OCI-LY1 (cell line): ENCODE results near the gene GRIPAP1.

ENCODE experiments used
- H2AFZ ChIP-seq: fragments of 200-600 bp; sonication (generic), shearing (Covaris generic); 2 replicates; pipeline ENCODE4 v1.6.0; 2014; ENCODE audit warnings: antibody characterized with exemption, mild to moderate bottlenecking, low read length
- H3F3A ChIP-seq: fragments of 200-600 bp; sonication (generic), shearing (Covaris generic); 2 replicates; pipeline ENCODE4 v1.6.0; 2014; ENCODE audit warnings: mild to moderate bottlenecking, antibody characterized with exemption, low read length, moderate library complexity; ENCODE audit not compliant: insufficient read depth
- H3K27ac ChIP-seq: fragments of 200-600 bp; sonication (generic); 2 replicates; pipeline ENCODE4 v1.5.1; 2014; ENCODE audit warnings: low read length, mixed run types, mild to moderate bottlenecking, low read depth; ENCODE audit not compliant: poor library complexity, severe bottlenecking
- H3K27me3 ChIP-seq: fragments of 200-600 bp; sonication (generic); 2 replicates; pipeline ENCODE4 v1.6.0; 2014; ENCODE audit warnings: antibody characterized with exemption, mild to moderate bottlenecking, low read length, moderate library complexity; ENCODE audit not compliant: insufficient read depth
- H3K36me3 ChIP-seq: fragments of 200-600 bp; sonication (generic); 2 replicates; pipeline ENCODE4 v1.6.1; 2014; ENCODE audit warnings: mild to moderate bottlenecking, antibody characterized with exemption, low read length, moderate library complexity, mixed read lengths; ENCODE audit not compliant: insufficient read depth
- H3K4me1 ChIP-seq: fragments of 200-600 bp; sonication (generic); 2 replicates; pipeline ENCODE4 v1.5.1; 2014; ENCODE audit warnings: mild to moderate bottlenecking, low read length, moderate library complexity; ENCODE audit not compliant: insufficient read depth, severe bottlenecking
- H3K4me2 ChIP-seq: fragments of 200-600 bp; sonication (generic), shearing (Covaris generic); 2 replicates; pipeline ENCODE4 v1.6.1; 2014; ENCODE audit warnings: low read length
- H3K4me3 ChIP-seq: fragments of 200-600 bp; sonication (generic); 2 replicates; pipeline ENCODE4 v1.5.1; 2014; ENCODE audit warnings: low read length, low read depth, mild to moderate bottlenecking, mixed read lengths; ENCODE audit not compliant: poor library complexity, severe bottlenecking
- H3K79me2 ChIP-seq: fragments of 200-600 bp; shearing (Covaris generic); 2 replicates; pipeline ENCODE4 v1.6.1; 2016; ENCODE audit warnings: mixed run types, low read length, mixed read lengths; ENCODE audit not compliant: insufficient read depth
- H3K9ac ChIP-seq: fragments of 200-600 bp; sonication (generic), shearing (Covaris generic); 2 replicates; pipeline ENCODE4 v1.6.1; 2014; ENCODE audit warnings: mild to moderate bottlenecking, low read length, mixed read lengths
- H3K9me2 ChIP-seq: fragments of 200-600 bp; sonication (generic), shearing (Covaris generic); 2 replicates; pipeline ENCODE4 v1.6.1; 2014; ENCODE audit warnings: low read depth, mild to moderate bottlenecking, low read length, mixed read lengths
- H3K9me3 ChIP-seq: fragments of 200-600 bp; shearing (Covaris generic); 2 replicates; pipeline ENCODE4 v1.6.1; 2014; ENCODE audit warnings: low read length, mixed read lengths
- H4K20me1 ChIP-seq: fragments of 200-600 bp; sonication (generic), shearing (Covaris generic); 2 replicates; pipeline ENCODE4 v1.6.0; 2016; ENCODE audit warnings: mild to moderate bottlenecking, low read length; ENCODE audit not compliant: insufficient read depth
- EZH2 ChIP-seq: fragments of 200-600 bp; sonication (generic), shearing (Covaris generic); IDR thresholded peaks from 2 replicates; pipeline ENCODE4 v1.8.0; 2017; ENCODE audit warnings: borderline replicate concordance, mixed run types, mild to moderate bottlenecking, antibody characterized with exemption, low read length, moderate library complexity, mixed read lengths
- TF ChIP-seq, protein P1 (sequence below): fragments of 200-600 bp; sonication (generic), shearing (Covaris generic); IDR thresholded peaks from 2 replicates; pipeline ENCODE4 v1.5.1; 2017; ENCODE audit warnings: mild to moderate bottlenecking, antibody characterized with exemption, low read length, moderate library complexity, mixed read lengths

GRIPAP1 gene

DNA sequence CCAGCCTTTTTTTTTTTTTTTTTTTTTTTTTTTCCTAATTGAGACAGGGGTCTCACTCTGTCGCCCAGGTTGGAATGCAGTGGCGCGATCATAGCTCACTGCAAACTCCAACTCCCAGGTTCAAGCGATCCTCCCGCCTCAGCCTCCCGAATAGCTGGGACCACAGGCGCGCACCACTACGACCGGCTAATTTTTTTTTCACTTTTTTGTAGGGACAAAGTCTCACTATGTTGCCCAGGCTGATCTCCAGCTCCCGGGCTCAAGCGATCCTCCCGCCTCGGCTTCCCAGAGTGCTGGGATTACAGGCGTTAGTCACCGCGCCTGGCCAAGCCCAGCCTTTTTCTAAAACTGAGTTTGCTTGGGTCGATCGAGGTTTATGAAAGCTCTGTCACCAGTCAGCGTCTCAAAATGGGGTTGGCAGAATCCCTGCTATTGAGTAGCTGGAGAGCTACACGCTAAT, 43.4 kb downstream of the GRIPAP1 start:
- no peaks in the 10 kb centered on the region for H3K9me2 ChIP-seq
- H3K4me2 ChIP-seq = peak overlapping the region; percentile 94
- H3K79me2 ChIP-seq = peaks cover 14% of the 10 kb centered on the region; the same call in 1 of the 2 replicates
- H2AFZ ChIP-seq = no peak overlapping the region
- no peak for TF ChIP-seq EZH2
- TF ChIP-seq, protein P1, sequence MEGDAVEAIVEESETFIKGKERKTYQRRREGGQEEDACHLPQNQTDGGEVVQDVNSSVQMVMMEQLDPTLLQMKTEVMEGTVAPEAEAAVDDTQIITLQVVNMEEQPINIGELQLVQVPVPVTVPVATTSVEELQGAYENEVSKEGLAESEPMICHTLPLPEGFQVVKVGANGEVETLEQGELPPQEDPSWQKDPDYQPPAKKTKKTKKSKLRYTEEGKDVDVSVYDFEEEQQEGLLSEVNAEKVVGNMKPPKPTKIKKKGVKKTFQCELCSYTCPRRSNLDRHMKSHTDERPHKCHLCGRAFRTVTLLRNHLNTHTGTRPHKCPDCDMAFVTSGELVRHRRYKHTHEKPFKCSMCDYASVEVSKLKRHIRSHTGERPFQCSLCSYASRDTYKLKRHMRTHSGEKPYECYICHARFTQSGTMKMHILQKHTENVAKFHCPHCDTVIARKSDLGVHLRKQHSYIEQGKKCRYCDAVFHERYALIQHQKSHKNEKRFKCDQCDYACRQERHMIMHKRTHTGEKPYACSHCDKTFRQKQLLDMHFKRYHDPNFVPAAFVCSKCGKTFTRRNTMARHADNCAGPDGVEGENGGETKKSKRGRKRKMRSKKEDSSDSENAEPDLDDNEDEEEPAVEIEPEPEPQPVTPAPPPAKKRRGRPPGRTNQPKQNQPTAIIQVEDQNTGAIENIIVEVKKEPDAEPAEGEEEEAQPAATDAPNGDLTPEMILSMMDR = no peak
- no peaks in the 10 kb centered on the region for H3K27me3 ChIP-seq
- peak overlapping the region; percentile 95 for H3K9ac ChIP-seq
- no peaks in the 10 kb centered on the region for H4K20me1 ChIP-seq
- peak overlapping the region; percentile 93 for H3K27ac ChIP-seq
- H3K9me3 ChIP-seq = no peaks in the 10 kb centered on the region
- H3K4me1 ChIP-seq = peaks cover 43% of the 10 kb centered on the region
- peak overlapping the region; percentile 87 for H3K4me3 ChIP-seq
- peaks cover 20% of the 10 kb centered on the region for H3K36me3 ChIP-seq
- H3F3A ChIP-seq = no peaks in the 10 kb centered on the region

DNA sequence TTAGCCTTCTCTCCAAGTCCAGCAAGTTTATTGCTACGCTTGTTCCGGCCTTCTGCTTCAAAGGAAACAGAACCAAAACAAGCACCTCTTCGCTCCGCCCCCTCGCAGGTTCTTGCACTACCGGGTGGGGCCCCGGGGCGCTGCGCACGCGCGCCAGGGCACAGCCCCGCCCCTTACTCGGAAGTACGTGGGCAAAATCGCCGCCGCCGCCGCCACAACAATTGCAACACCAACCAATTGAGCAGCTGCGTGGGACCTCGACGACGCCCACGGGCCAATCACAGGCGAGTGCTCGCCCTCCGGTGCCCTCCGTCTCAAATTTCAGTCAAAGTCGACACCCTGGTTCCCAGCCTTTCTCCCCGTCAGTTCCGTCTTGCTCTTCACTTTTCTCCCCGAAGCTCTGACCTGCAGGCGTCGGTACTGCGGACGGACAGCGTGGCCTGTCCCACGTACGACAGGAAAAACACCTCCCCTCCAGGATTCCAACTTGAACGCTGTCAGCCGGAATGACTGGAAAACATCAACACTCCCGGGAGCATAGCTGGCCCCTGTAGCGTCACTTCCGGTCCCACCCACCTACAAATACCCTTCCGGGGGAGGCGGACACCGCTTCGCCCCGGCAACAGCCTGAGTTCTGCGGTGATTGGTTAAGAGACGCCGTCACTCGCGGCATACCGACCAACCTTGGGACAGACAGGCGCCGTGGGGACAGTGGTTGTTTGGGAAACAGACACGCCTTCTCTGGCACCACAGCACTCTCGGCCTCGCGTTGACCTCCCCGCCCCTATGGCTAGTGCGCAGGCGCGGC, 44.0 kb downstream of the GRIPAP1 start:
- H3K79me2 ChIP-seq = peaks cover 14% of the 10 kb centered on the region; the same call in 1 of the 2 replicates
- H3K4me1 ChIP-seq = peaks cover 43% of the 10 kb centered on the region
- peak overlapping the region; percentile 94 for H3K4me2 ChIP-seq
- H3K27ac ChIP-seq = peak overlapping the region; percentile 93
- H4K20me1 ChIP-seq = no peaks in the 10 kb centered on the region
- H3K27me3 ChIP-seq = no peaks in the 10 kb centered on the region
- H3K4me3 ChIP-seq = peak overlapping the region; percentile 87
- no peaks in the 10 kb centered on the region for H3F3A ChIP-seq
- no peaks in the 10 kb centered on the region for H3K9me3 ChIP-seq
- H3K36me3 ChIP-seq = peaks cover 20% of the 10 kb centered on the region
- H3K9ac ChIP-seq = peak overlapping the region; percentile 95
- H3K9me2 ChIP-seq = no peaks in the 10 kb centered on the region
- no peak overlapping the region for H2AFZ ChIP-seq
- TF ChIP-seq EZH2 = no peak
- TF ChIP-seq, protein P1 = no peak

DNA sequence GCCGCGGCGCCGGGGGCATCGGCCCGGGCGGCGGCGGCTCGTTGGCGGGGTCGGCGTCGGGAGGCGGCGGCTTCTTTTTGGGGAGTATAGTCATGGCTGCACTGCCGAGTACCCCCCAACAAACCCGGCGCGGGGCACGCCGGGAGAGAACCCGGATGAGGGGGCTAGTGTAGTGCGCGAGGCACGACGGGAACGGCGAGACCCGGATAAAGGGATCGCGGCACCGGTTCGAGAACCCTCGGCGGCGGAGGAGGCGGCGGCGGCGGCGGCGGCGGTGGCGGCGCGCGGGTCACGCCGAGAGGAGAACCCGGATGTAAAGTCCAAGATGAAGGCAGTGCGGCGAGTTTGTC, 44.6 kb downstream of the GRIPAP1 start, which contains the start of gene OTUD5:
Gene OTUD5, minus strand, starts transcription at position 131 of the 350 bp plus-strand sequence. Its CDS starts 37 bp downstream, at position 94.
- no peaks in the 10 kb centered on the region for H3K27me3 ChIP-seq
- H3K9ac ChIP-seq = peak within 1 kb of the TSS; percentile 95
- peaks cover 16% of the 10 kb centered on the region; the same call in 1 of the 2 replicates for H3K79me2 ChIP-seq
- no peaks in the 10 kb centered on the region for H4K20me1 ChIP-seq
- peak within 1 kb of the TSS; percentile 87 for H3K4me3 ChIP-seq
- H3K4me1 ChIP-seq = peaks cover 42% of the 10 kb centered on the region
- TF ChIP-seq EZH2 = no peak
- TF ChIP-seq, protein P1 = no peak
- H3K36me3 ChIP-seq = peaks cover 20% of the 10 kb centered on the region
- H3F3A ChIP-seq = no peaks in the 10 kb centered on the region
- peak within 1 kb of the TSS; percentile 94 for H3K4me2 ChIP-seq
- H3K27ac ChIP-seq = peak within 1 kb of the TSS; percentile 93
- H3K9me2 ChIP-seq = no peaks in the 10 kb centered on the region
- no peaks in the 10 kb centered on the region for H3K9me3 ChIP-seq
- no peak within 1 kb of the TSS for H2AFZ ChIP-seq
